Right lobe of liver (tissue), 4 donors: ENCODE results near the gene ABLIM3.

Experiments
- CTCF ChIP-seq, 4 donors: fragments of 200-600 bp in 3 of 4; fragments of 450-650 bp in 1 of 4; IDR thresholded peaks; one replicate each; pipeline versions ENCODE4 v1.5.1 to v1.8.0; 2016 to 2022; ENCODE audit warnings: antibody characterized with exemption in 4 of 4, mild to moderate bottlenecking in 2 of 4
- POLR2A ChIP-seq: fragments of 450-650 bp; IDR thresholded peaks from one replicate; pipeline ENCODE4 v1.6.1; 2017; ENCODE audit warnings: antibody characterized with exemption, mild to moderate bottlenecking
- donor health status: DM: no; HTN: no; CAD: no.
- donor health status: DM: no; HTN: no; CAD: no.
- donor health status: DM: no; HTN: yes; CAD: no.

- TF ChIP-seq POLR2A, result no peak
- TF ChIP-seq CTCF (IDR thresholded peaks at IDR 0.05), result no peak
These were observed 76.0 kb downstream of the ABLIM3 start for GRCh38 chr5:149217096-149217802.
